Prostate gland (tissue), 2 donors: ENCODE measurements around the gene KCNN4.

Experiments used
- CTCF ChIP-seq, 4 experiments: fragments of 200-600 bp in 2 of 4; fragments of 450-650 bp in 2 of 4; sonication (generic) in 2 of 4; IDR thresholded peaks; 1 replicate in 3 of 4; 2 replicates in 1 of 4; pipeline ENCODE4 v1.5.1; 2016 to 2019; ENCODE audit warnings: antibody characterized with exemption in 4 of 4, mild to moderate bottlenecking in 2 of 4, moderate library complexity in 2 of 4
- POLR2A ChIP-seq: fragments of 450-650 bp; IDR thresholded peaks from one replicate; pipeline ENCODE4 v1.6.1; 2016; ENCODE audit warnings: antibody characterized with exemption, mild to moderate bottlenecking
- POLR2AphosphoS5 ChIP-seq: sonication (generic); formaldehyde crosslinking; IDR thresholded peaks from one replicate; pipeline ENCODE4 v1.6.1; 2017; ENCODE audit warnings: antibody characterized with exemption

GRCh38 chr19:43754503-43755255 is 26.1 kb downstream of the KCNN4 start, which contains the start of gene SMG9:
- TF ChIP-seq POLR2A (peak; percentile 77), CTCF (IDR thresholded peaks at IDR 0.05) (peak in 2 of 4 experiments; percentile 14 to 22), POLR2AphosphoS5 (peak; percentile 94)
